ENCODE measurements around the gene NPLOC4. TPM values are rescaled to one million over a fixed set of nuclear protein-coding genes. Genes with fewer than 3 reads are reported as not detected.

The NPLOC4 gene
- total RNA-seq, 1 experiment from 2014 or later, result 208 TPM

- CTCF ChIA-PET, result no interaction called here
- no peak overlapping the region for H3K27ac ChIP-seq
- H2AFZ ChIP-seq, result no peak overlapping the region
- TF ChIP-seq, protein P1, sequence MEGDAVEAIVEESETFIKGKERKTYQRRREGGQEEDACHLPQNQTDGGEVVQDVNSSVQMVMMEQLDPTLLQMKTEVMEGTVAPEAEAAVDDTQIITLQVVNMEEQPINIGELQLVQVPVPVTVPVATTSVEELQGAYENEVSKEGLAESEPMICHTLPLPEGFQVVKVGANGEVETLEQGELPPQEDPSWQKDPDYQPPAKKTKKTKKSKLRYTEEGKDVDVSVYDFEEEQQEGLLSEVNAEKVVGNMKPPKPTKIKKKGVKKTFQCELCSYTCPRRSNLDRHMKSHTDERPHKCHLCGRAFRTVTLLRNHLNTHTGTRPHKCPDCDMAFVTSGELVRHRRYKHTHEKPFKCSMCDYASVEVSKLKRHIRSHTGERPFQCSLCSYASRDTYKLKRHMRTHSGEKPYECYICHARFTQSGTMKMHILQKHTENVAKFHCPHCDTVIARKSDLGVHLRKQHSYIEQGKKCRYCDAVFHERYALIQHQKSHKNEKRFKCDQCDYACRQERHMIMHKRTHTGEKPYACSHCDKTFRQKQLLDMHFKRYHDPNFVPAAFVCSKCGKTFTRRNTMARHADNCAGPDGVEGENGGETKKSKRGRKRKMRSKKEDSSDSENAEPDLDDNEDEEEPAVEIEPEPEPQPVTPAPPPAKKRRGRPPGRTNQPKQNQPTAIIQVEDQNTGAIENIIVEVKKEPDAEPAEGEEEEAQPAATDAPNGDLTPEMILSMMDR (conservative IDR thresholded peaks at IDR 0.05), result no peak
- no peak for TF ChIP-seq EZH2 (IDR thresholded peaks at IDR 0.05; ENCODE audit: low read depth)
- no peaks in the 10 kb centered on the region for H3K9me3 ChIP-seq (ENCODE audit: insufficient read depth, low read depth)
- H3K36me3 ChIP-seq (ENCODE audit: low read depth), result no peaks in the 10 kb centered on the region
- H3K4me3 ChIP-seq, result no peak overlapping the region
- no peaks in the 10 kb centered on the region for H3K9me2 ChIP-seq (ENCODE audit: insufficient read depth)
- no TSS peak for BruUV-seq (replicated peaks)
- H3F3A ChIP-seq (ENCODE audit: insufficient read depth, low read depth), result no peaks in the 10 kb centered on the region
- H3K4me1 ChIP-seq (replicated peaks; ENCODE audit: insufficient read depth), result no peaks in the 10 kb centered on the region
- POLR2A ChIA-PET (ENCODE audit: unreplicated experiment), result interaction anchor here (1.5 kb wide), 1 partner anchor 8 kb away, joined by 5 read pairs; no protein-coding TSS in a partner anchor
- no peaks in the 10 kb centered on the region for H4K20me1 ChIP-seq (ENCODE audit: insufficient read depth)
- intact Hi-C loops (cut with micrococcal nuclease; ENCODE audit: unreplicated experiment), result no loop called here
- peak in 1 of 2 experiments; percentile 28 for DNase-seq
- peaks cover 8% of the 10 kb centered on the region; the same call in 1 of the 2 replicates for H3K27me3 ChIP-seq (ENCODE audit: insufficient read depth, low read depth)
- no peaks in the 10 kb centered on the region for H3K79me2 ChIP-seq (ENCODE audit: low read depth)
- H3K4me2 ChIP-seq, result no peak overlapping the region
Measured at GRCh38 chr17:81526662-81527571, 110.0 kb downstream of the NPLOC4 start.

DNA sequence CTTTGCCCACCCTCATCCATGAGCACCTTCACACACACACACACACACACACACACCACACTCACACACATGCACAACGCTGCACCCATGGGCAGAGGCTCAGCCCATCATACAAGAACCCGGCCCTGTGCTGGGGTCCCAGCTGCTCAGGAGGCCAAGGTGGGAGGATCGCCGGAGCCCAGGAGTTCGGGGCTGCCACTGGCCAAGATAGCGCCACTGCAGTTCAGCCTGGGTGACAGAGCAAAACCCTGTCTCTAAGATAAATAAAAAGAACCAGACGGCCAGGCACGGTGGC lies 112.1 kb downstream of the NPLOC4 start:
- H3K36me3 ChIP-seq (ENCODE audit: low read depth), result no peaks in the 10 kb centered on the region
- no peaks in the 10 kb centered on the region for H3K9me3 ChIP-seq (ENCODE audit: insufficient read depth, low read depth)
- H3K4me2 ChIP-seq, result no peak overlapping the region
- TF ChIP-seq EZH2 (IDR thresholded peaks at IDR 0.05; ENCODE audit: low read depth), result no peak
- TF ChIP-seq, protein P1 (conservative IDR thresholded peaks at IDR 0.05), result no peak
- 0 out of 2 replicates have a peak, but pooled peaks cover 8% of the 10 kb centered on the region for H3K4me1 ChIP-seq (replicated peaks; ENCODE audit: insufficient read depth)
- no peak overlapping the region for H3K27ac ChIP-seq
- no peak overlapping the region for H3K4me3 ChIP-seq
- CTCF ChIA-PET, result no interaction called here
- DNase-seq, result no peak
- no peaks in the 10 kb centered on the region for H3K9me2 ChIP-seq (ENCODE audit: insufficient read depth)
- no peak overlapping the region for H2AFZ ChIP-seq
- peaks cover 8% of the 10 kb centered on the region; the same call in 1 of the 2 replicates for H3K27me3 ChIP-seq (ENCODE audit: insufficient read depth, low read depth)
- no peaks in the 10 kb centered on the region for H4K20me1 ChIP-seq (ENCODE audit: insufficient read depth)
- H3K79me2 ChIP-seq (ENCODE audit: low read depth), result no peaks in the 10 kb centered on the region
- no peaks in the 10 kb centered on the region; the same call in none of the 2 replicates for H3F3A ChIP-seq (ENCODE audit: insufficient read depth, low read depth)
- POLR2A ChIA-PET (ENCODE audit: unreplicated experiment), result no interaction called here
- intact Hi-C loops (cut with micrococcal nuclease; ENCODE audit: unreplicated experiment), result no loop called here
- no TSS peak for BruUV-seq (replicated peaks)

DNA sequence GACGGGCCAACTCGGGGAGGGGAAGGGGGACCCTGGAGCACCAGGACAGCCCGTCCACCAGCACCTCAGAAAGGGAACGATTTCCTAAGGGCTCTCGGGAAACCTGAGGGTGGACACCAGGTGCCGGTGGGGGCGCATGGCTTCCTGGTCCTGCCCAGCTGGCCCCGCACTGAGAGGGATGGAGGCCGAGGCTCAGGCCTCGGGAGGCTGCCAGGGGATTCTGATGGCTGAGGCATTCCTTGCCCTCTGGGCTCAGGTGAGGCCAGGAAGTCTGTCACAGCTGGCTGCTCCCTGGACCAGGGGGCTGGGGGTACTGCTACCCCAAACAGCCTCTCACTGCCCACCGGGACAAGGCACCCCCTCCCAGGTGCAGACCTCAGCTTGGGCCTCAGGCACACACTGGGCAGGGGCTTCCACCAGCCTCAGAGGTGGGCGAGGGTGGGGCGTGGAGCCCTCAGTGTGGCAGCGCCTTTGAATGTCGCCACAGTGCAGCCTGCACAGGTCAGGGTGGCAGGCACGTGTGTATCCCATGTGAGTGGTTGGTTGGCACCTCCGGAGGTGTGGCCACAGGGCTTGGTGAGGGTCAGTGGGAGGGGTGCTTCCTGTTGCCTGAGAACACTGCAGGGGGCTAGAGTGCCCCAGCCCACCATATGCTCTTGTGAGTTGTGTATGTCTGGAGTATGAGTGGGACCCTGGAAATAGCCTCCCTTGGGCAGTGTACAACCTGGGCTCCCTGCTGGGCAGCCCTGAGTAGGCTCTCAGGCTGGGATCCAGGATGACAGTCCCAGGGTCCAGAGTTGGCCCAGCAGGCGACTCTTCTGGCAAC lies 112.7 kb downstream of the NPLOC4 start:
- H3K79me2 ChIP-seq (ENCODE audit: low read depth), result no peaks in the 10 kb centered on the region
- no peaks in the 10 kb centered on the region for H3K9me3 ChIP-seq (ENCODE audit: insufficient read depth, low read depth)
- TF ChIP-seq, protein P1 (conservative IDR thresholded peaks at IDR 0.05), result no peak
- TF ChIP-seq EZH2 (IDR thresholded peaks at IDR 0.05; ENCODE audit: low read depth), result no peak
- no peaks in the 10 kb centered on the region for H3K36me3 ChIP-seq (ENCODE audit: low read depth)
- POLR2A ChIA-PET (ENCODE audit: unreplicated experiment), result no interaction called here
- no peaks in the 10 kb centered on the region for H3K9me2 ChIP-seq (ENCODE audit: insufficient read depth)
- CTCF ChIA-PET, result no interaction called here
- no TSS peak for BruUV-seq (replicated peaks)
- H3K4me1 ChIP-seq (replicated peaks; ENCODE audit: insufficient read depth), result 0 out of 2 replicates have a peak, but pooled peaks cover 8% of the 10 kb centered on the region
- no peak overlapping the region for H2AFZ ChIP-seq
- H3F3A ChIP-seq (ENCODE audit: insufficient read depth, low read depth), result no peaks in the 10 kb centered on the region; the same call in none of the 2 replicates
- no peak overlapping the region for H3K4me3 ChIP-seq
- no peak overlapping the region for H3K27ac ChIP-seq
- H3K27me3 ChIP-seq (ENCODE audit: insufficient read depth, low read depth), result peaks cover 8% of the 10 kb centered on the region; the same call in 1 of the 2 replicates
- DNase-seq, result no peak
- no peak overlapping the region for H3K4me2 ChIP-seq
- intact Hi-C loops (cut with micrococcal nuclease; ENCODE audit: unreplicated experiment), result no loop called here
- H4K20me1 ChIP-seq (ENCODE audit: insufficient read depth), result no peaks in the 10 kb centered on the region
